Measurements from ENCODE around the gene NPLOC4.

The NPLOC4 gene

DNA sequence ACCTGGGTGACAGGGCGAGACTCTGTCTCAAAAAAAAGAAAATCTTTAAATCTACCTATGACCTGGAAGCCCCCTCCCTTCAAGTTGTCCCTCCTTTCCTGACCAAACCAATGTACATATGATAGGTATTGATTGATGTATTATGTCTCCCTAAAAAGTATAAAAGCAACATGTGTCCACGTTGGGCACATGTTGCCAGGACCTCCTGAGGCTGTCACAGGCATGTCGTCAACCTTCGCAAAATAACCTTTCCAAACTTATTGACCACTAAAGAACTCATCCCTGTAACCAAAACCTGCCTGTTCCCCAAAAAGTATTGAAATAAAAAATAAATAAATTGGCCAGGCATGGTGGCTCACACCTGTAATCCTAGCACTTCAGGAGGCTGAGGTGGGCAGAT is 25.1 kb upstream of the NPLOC4 start:
- TF ChIP-seq, protein P1, sequence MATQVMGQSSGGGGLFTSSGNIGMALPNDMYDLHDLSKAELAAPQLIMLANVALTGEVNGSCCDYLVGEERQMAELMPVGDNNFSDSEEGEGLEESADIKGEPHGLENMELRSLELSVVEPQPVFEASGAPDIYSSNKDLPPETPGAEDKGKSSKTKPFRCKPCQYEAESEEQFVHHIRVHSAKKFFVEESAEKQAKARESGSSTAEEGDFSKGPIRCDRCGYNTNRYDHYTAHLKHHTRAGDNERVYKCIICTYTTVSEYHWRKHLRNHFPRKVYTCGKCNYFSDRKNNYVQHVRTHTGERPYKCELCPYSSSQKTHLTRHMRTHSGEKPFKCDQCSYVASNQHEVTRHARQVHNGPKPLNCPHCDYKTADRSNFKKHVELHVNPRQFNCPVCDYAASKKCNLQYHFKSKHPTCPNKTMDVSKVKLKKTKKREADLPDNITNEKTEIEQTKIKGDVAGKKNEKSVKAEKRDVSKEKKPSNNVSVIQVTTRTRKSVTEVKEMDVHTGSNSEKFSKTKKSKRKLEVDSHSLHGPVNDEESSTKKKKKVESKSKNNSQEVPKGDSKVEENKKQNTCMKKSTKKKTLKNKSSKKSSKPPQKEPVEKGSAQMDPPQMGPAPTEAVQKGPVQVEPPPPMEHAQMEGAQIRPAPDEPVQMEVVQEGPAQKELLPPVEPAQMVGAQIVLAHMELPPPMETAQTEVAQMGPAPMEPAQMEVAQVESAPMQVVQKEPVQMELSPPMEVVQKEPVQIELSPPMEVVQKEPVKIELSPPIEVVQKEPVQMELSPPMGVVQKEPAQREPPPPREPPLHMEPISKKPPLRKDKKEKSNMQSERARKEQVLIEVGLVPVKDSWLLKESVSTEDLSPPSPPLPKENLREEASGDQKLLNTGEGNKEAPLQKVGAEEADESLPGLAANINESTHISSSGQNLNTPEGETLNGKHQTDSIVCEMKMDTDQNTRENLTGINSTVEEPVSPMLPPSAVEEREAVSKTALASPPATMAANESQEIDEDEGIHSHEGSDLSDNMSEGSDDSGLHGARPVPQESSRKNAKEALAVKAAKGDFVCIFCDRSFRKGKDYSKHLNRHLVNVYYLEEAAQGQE (IDR thresholded peaks at IDR 0.05; ENCODE audit: insufficient read depth in 1 of 2, low read depth in 2 of 2, low read length in 2 of 2) = no peak
- TF ChIP-seq TAF1 (IDR thresholded peaks at IDR 0.05; ENCODE audit: borderline replicate concordance, insufficient read depth, low read length) (no peak), SIN3A (IDR thresholded peaks at IDR 0.05; ENCODE audit: borderline replicate concordance, insufficient read depth, low read length) (no peak), POLR2AphosphoS5 (IDR thresholded peaks at IDR 0.05; ENCODE audit: low read depth, low read length) (no peak)

DNA sequence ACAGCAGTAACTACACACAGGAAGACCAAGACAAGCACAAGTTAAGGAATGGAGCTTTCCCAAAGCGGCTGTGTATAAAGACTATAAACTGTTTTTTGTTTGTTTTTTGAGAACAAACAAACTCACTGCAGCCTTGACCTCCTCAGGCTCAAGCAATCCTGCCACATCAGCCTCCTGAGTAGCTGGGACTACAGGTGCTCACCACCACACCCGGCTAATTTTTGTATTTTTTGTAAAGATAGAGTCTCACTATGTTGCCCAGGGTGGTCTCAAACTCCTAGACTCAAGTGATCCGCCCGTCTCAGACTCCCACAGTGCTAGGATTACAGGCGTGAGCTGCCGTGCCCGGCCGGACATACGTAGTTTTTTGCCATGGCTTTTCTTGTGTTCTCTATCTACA is 23.5 kb upstream of the NPLOC4 start:
- TF ChIP-seq POLR2AphosphoS5 (IDR thresholded peaks at IDR 0.05; ENCODE audit: low read depth, low read length) (no peak), TAF1 (IDR thresholded peaks at IDR 0.05; ENCODE audit: borderline replicate concordance, insufficient read depth, low read length) (no peak), FOXP2 (optimal IDR thresholded peaks at IDR 0.05; ENCODE audit: borderline replicate concordance, extremely low read depth, extremely low read length, insufficient read depth) (no peak), SIN3A (IDR thresholded peaks at IDR 0.05; ENCODE audit: borderline replicate concordance, insufficient read depth, low read length) (no peak)
- TF ChIP-seq, protein P1 (IDR thresholded peaks at IDR 0.05; ENCODE audit: insufficient read depth in 1 of 2, low read depth in 2 of 2, low read length in 2 of 2) = no peak

DNA sequence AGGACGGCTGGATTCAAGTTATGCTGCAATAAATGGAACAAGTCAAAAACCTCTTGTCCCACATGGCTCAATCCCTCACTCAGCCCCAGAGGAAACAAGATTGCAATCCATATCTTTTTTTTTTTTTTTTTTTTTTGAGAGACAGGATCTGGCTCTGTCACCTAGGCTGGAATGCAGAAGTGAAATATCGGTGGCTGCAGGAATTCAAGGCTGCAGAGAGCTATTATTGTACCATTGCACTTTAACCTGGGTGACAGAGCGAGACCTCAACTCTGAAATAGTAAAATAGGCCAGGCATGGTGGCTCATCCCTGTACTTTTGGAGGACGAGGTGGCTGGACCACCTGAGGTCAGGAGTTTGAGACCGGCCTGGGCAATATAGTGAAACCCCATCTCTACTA is 22.1 kb upstream of the NPLOC4 start:
- TF ChIP-seq FOXP2 (optimal IDR thresholded peaks at IDR 0.05; ENCODE audit: borderline replicate concordance, extremely low read depth, extremely low read length, insufficient read depth) = no peak
- no peak for TF ChIP-seq TAF1 (IDR thresholded peaks at IDR 0.05; ENCODE audit: borderline replicate concordance, insufficient read depth, low read length)
- TF ChIP-seq POLR2AphosphoS5 (IDR thresholded peaks at IDR 0.05; ENCODE audit: low read depth, low read length) = no peak
- no peak for TF ChIP-seq SIN3A (IDR thresholded peaks at IDR 0.05; ENCODE audit: borderline replicate concordance, insufficient read depth, low read length)
- TF ChIP-seq, protein P1 (IDR thresholded peaks at IDR 0.05; ENCODE audit: insufficient read depth in 1 of 2, low read depth in 2 of 2, low read length in 2 of 2) = no peak

DNA sequence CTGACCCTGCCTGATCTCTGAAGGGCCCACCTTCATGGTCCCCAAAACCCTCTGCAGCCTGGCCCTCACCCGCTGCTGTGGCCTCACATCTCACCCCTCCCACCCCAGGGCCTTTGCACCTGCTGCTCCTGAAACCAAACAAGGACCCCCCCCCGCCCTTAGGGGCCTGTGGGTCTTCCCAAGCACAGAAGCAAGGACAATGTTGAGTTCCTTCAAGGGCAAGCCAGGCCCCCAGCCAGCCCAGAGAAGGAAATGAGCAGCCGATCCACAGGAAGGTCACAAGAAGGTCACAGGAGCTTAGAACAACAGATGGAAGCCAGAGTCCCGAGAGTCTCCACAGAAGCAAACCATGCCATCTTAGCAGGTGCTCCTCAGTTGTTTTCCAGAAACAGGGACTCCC is 19.9 kb upstream of the NPLOC4 start:
- TF ChIP-seq, protein P1 (IDR thresholded peaks at IDR 0.05; ENCODE audit: insufficient read depth in 1 of 2, low read depth in 2 of 2, low read length in 2 of 2) = no peak
- TF ChIP-seq POLR2AphosphoS5 (IDR thresholded peaks at IDR 0.05; ENCODE audit: low read depth, low read length) = no peak
- TF ChIP-seq FOXP2 (optimal IDR thresholded peaks at IDR 0.05; ENCODE audit: borderline replicate concordance, extremely low read depth, extremely low read length, insufficient read depth) = no peak

DNA sequence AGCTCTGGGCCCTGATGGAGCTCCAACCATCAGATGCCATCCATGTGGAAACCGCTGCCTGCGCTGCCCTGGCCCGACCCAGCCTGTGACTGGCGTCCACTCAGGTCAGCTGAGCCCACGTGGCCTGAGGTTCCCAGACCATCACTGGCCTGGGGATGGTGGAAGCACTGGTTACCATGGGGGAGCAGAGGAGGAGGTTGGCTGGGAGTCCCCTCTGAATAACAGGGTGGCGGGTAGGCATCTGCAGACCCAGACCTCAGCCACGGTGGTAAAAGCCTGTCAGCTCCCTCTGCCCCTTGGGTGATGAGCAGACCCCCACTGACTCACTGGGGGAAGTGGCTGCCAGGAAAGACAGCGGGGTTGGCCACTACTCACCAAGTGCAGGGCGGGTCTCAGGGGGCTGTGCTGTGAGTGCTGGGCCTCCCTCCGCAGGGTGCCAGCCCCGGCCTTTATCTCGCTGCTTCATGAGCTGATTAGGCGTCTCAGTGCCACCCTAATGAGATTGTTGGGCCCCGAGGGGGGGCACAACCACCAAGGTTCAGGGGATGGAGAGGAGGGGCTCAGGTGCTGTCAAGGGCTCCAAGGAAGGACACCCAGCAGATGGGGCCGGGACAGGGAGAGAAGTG is 19.3 kb upstream of the NPLOC4 start, which contains the start of gene PDE6G:
Gene PDE6G (minus strand): TSS at position 425 of the 626 bp plus-strand sequence. CDS start 3,237 bp downstream, outside the sequence.
- TF ChIP-seq, protein P1 (IDR thresholded peaks at IDR 0.05; ENCODE audit: insufficient read depth in 1 of 2, low read depth in 2 of 2, low read length in 2 of 2) = no peak
- TF ChIP-seq FOXP2 (optimal IDR thresholded peaks at IDR 0.05; ENCODE audit: borderline replicate concordance, extremely low read depth, extremely low read length, insufficient read depth) (no peak), POLR2AphosphoS5 (IDR thresholded peaks at IDR 0.05; ENCODE audit: low read depth, low read length) (no peak), TAF1 (IDR thresholded peaks at IDR 0.05; ENCODE audit: borderline replicate concordance, insufficient read depth, low read length) (no peak), SIN3A (IDR thresholded peaks at IDR 0.05; ENCODE audit: borderline replicate concordance, insufficient read depth, low read length) (no peak)
